Right lobe of liver (tissue), 6 donors: ENCODE measurements around the gene CRTC1. TPM values are rescaled to one million over a fixed set of nuclear protein-coding genes. Genes with fewer than 3 reads are reported as not detected.

Experiments used
- ATAC-seq, 4 donors: fragments of 200-7000 bp; cut with Tn5 transposase; one replicate each; pipeline ENCODE4 v1.9.1; 2020; ENCODE audit warnings: mild to moderate bottlenecking in 4 of 4, moderate library complexity in 4 of 4
- DNase-seq, 3 donors: peaks; one replicate each; pipeline ENCODE4 v3.0.0-alpha.2; 2020
- H3K27ac ChIP-seq, 3 donors: fragments of 200-600 bp; one replicate each; pipeline ENCODE4 v1.8.0; 2022
- H3K27me3 ChIP-seq, 2 donors: fragments of 200-600 bp; one replicate each; pipeline ENCODE4 v1.8.0; 2022
- H3K36me3 ChIP-seq, 4 donors: fragments of 200-600 bp; sonication (generic) in 1 of 4; one replicate each; pipeline versions ENCODE4 v1.5.1 to v1.8.0; 2017 to 2022; ENCODE audit warnings: control low read depth in 1 of 4
- H3K4me1 ChIP-seq, 4 donors: fragments of 200-600 bp; sonication (generic) in 1 of 4; one replicate each; pipeline versions ENCODE4 v1.5.1 to v1.8.0; 2017 to 2022; ENCODE audit warnings: control low read depth in 1 of 4
- H3K4me3 ChIP-seq, 3 donors: fragments of 200-600 bp; one replicate each; pipeline ENCODE4 v1.8.0; 2022
- H3K9me3 ChIP-seq, 4 donors: fragments of 200-600 bp; sonication (generic) in 1 of 4; one replicate each; pipeline versions ENCODE4 v1.5.1 to v1.8.0; 2017 to 2022; ENCODE audit warnings: control low read depth in 1 of 4
- POLR2A ChIP-seq: fragments of 450-650 bp; IDR thresholded peaks from one replicate; pipeline ENCODE4 v1.6.1; 2017; ENCODE audit warnings: antibody characterized with exemption, mild to moderate bottlenecking
- WGBS: methylation state at CpG from one replicate; pipeline ENCODE4 v1.1.6; 2018; ENCODE audit warnings: low coverage, low lambda C conversion rate; ENCODE audit not compliant: insufficient coverage; ENCODE audit errors: missing lambda C conversion rate; 5-methylcytosine and 5-hydroxymethylcytosine counted together
- intact Hi-C, 2 donors: fragments of 100-400 bp; cut with DNase I; formaldehyde crosslinking; loops; one replicate each; pipeline versions ENCODE4 v1.11.2 to v1.14.1; 2022
- total RNA-seq, 6 experiments: library from RNA; depleted of rRNA in 2 of 6; stranded (reverse); fragments of >200 nt in 2 of 6; fragmentation: NEBNext Ultra II Directional in 3 of 6; extraction: Animal tissue kit (Norgen Biotek cat#: 25700) in 3 of 6; gene quantifications; one replicate each; pipeline versions ENCODE4 v1.1.0 to v1.2.4, GENCODE V29; 2016 to 2023
- TF ChIP-seq, protein P1 (sequence below), 4 donors: fragments of 200-600 bp in 3 of 4; fragments of 450-650 bp in 1 of 4; IDR thresholded peaks; one replicate each; pipeline versions ENCODE4 v1.5.1 to v1.8.0; 2016 to 2022; ENCODE audit warnings: antibody characterized with exemption in 4 of 4, mild to moderate bottlenecking in 2 of 4
- donor health status: DM: no; HTN: yes; CAD: no.
- donor health status: DM: no; HTN: no; CAD: no.
- donor health status: DM: no; HTN: no; CAD: no.
- donor health status: DM: no; HTN: yes; CAD: no.
- donor health status: DM: no; HTN: yes; CAD: no.

Gene CRTC1
- total RNA-seq, 6 experiments from 2014 or later = 1.7 to 7.2 (median 4.9) TPM

DNA sequence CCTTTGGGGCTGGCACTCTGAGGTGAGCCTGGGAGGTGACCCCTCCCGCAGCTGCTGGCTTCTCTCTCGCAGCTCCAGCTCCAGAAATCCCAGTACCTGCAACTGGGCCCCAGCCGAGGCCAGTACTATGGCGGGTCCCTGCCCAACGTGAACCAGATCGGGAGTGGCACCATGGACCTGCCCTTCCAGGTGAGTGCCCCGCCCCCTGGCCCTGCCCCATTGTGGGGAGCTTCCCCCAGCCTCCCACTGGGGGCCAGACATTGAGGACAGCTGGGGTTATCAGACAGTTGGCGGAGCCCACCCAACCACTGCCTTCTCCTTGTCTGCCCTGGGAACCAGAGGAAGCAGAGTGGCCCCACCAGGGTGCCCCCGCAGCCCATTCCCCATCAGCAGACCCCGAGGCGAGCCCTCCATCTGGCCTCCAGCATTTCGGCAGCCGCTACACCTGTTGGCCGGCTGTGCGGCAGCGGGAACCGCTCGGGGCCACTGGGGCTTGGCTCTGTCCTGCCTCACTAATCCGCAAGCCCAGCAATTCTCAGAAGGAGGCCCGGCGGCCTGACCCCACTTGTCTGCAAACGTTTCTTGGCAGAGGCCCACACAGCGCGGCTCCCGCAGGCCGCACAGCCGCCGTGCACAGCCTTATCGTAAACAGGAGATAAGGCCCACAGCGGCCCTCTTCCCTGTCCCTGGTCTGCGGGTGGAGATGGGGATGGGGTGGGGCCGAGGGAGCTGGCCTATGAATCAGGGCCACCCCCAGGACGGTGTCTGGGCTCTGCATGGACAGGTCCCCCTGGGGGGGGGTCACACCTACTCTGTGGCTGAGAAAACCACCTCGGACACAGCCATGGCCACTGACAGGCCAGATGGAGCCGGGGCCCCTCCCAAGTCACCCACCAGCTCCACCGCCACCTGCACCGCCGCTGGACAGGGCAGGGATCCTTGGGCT is 59.6 kb downstream of the CRTC1 start:
- intact Hi-C loops = no loop called here
- ATAC-seq (peak; percentile 41 to 68 (median 56)), DNase-seq (peak in 1 of 3 donors; percentile 49)
- TF ChIP-seq POLR2A = no peak
- TF ChIP-seq, protein P1, sequence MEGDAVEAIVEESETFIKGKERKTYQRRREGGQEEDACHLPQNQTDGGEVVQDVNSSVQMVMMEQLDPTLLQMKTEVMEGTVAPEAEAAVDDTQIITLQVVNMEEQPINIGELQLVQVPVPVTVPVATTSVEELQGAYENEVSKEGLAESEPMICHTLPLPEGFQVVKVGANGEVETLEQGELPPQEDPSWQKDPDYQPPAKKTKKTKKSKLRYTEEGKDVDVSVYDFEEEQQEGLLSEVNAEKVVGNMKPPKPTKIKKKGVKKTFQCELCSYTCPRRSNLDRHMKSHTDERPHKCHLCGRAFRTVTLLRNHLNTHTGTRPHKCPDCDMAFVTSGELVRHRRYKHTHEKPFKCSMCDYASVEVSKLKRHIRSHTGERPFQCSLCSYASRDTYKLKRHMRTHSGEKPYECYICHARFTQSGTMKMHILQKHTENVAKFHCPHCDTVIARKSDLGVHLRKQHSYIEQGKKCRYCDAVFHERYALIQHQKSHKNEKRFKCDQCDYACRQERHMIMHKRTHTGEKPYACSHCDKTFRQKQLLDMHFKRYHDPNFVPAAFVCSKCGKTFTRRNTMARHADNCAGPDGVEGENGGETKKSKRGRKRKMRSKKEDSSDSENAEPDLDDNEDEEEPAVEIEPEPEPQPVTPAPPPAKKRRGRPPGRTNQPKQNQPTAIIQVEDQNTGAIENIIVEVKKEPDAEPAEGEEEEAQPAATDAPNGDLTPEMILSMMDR (IDR thresholded peaks at IDR 0.05) = no peak
- Histone ChIP-seq H3K27ac (no peak overlapping the region), H3K9me3 (no peaks in the 10 kb centered on the region), H3K36me3 (no peaks in the 10 kb centered on the region), H3K4me3 (no peak overlapping the region), H3K4me1 (peaks cover 0 to 4% (median 0%) of the 10 kb centered on the region in 4 donors), H3K27me3 (no peaks in the 10 kb centered on the region)
- 20% methylated on average over 1 of the region's 38 CpGs for WGBS

DNA sequence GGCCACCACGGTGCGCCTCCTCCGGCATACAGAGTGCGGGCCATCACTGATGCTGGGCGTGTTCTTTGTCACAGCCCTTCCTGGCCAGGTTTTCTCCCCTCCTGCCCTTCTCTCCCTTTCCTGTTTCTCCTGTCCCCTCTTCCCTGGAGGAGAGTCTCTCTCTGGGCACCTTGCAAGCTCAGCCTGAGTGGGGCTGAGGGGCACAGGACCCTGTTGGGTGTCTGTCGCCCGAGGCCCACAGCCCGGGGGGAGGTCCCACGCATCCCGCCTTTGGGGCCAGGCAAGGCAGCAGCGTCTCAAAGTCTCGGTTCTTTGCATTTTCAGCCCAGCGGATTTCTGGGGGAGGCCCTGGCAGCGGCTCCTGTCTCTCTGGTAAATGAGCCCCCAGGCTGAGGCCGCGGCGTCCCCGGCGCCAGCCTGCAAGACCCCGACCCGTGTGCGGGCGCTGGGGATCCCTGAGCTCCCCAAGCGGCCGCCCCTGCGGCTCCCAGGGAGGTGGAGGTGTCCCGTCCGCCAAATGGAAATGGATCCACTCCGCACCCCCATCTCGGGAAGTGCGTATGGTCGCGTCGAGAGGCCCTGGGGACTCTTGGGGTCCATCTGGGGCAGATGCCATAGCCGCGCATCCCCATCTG is 60.4 kb downstream of the CRTC1 start:
- intact Hi-C loops = no loop called here
- Histone ChIP-seq H3K4me1 (no peaks in the 10 kb centered on the region), H3K36me3 (no peaks in the 10 kb centered on the region), H3K27me3 (no peaks in the 10 kb centered on the region), H3K4me3 (no peak overlapping the region), H3K9me3 (no peaks in the 10 kb centered on the region), H3K27ac (no peak overlapping the region)
- no peak for DNase-seq
- no peak for ATAC-seq
- 96% methylated on average over 8 of the region's 36 CpGs for WGBS
- TF ChIP-seq, protein P1 (IDR thresholded peaks at IDR 0.05) = no peak
- TF ChIP-seq POLR2A = no peak

DNA sequence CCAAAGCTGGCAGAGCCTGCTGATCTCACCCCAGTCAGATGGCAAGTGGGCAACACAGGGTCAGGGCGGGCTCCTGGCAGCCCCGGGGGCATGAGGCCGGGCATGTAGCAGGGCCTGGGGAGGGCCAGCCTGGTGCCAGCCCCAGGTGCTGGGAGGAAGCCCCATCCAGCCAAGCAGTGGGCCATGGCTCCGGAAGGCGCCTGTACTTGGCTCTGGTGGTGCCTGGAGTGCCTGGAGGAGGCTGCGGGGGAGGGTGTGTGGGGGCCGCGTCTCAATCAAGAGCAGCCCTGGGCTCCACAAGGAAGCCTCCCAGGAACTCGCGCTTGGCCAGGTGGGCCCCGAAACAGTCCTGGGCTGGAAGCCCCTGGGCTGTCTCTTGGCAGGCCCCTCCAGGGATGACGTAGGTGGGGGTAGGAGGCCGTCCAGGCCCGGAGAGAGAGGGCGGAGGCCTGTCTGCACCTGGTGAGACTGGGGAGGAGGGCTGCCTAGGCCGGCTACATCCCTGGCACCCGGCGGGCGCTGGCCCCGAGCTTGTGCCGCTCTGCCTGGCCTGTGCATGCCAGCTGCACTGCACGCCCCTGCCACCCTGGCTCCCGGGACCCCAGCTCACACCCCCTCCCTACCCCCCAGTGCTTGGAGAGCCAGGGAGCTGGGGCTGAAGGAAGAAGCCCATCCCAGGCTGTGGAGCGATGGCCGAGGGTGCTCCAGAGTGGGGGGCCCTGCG is 61.7 kb downstream of the CRTC1 start:
- intact Hi-C loops = no loop called here
- ATAC-seq (peak in 1 of 4 donors; percentile 4), DNase-seq (no peak)
- no CpG with 5 or more reads among the region's 26 CpGs for whole genome bisulfite sequencing
- no peaks in the 10 kb centered on the region for H3K36me3 ChIP-seq
- H3K4me1 ChIP-seq = no peaks in the 10 kb centered on the region
- no peak overlapping the region for H3K4me3 ChIP-seq
- no peak overlapping the region for H3K27ac ChIP-seq
- TF ChIP-seq POLR2A = no peak
- TF ChIP-seq, protein P1 (IDR thresholded peaks at IDR 0.05) = no peak
- H3K27me3 ChIP-seq = no peaks in the 10 kb centered on the region
- no peaks in the 10 kb centered on the region for H3K9me3 ChIP-seq

DNA sequence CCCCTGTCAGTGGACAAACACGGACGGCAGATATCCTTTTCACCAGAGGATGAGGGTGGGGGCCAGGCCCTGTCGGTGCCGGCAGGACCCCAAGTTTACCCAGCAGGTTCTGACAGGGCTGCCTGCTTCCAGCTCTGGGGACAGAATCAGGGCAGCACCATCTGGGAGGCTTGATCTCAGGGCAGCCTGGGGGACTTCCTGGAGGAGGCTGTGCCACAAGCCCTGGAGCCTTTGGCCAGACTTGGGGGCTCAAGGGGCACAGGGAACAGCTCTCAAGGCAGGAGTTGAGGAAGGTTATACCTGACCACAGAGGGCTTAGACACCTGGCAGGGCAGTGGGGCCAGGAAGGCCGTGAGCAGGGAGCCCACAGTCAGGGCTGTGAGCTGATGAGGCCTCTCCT is 62.5 kb downstream of the CRTC1 start:
- no peak for ATAC-seq
- H3K27me3 ChIP-seq = no peaks in the 10 kb centered on the region
- no peak for DNase-seq
- H3K36me3 ChIP-seq = no peaks in the 10 kb centered on the region
- intact Hi-C loops = no loop called here
- H3K27ac ChIP-seq = no peak overlapping the region
- H3K4me1 ChIP-seq = no peaks in the 10 kb centered on the region
- no CpG with 5 or more reads among the region's 5 CpGs for WGBS
- no peaks in the 10 kb centered on the region for H3K9me3 ChIP-seq
- TF ChIP-seq POLR2A = no peak
- TF ChIP-seq, protein P1 (IDR thresholded peaks at IDR 0.05) = no peak
- H3K4me3 ChIP-seq = no peak overlapping the region
